Endothelial cell (in vitro differentiated cells): ENCODE results near the gene FAM151B. TPM values are rescaled to one million over a fixed set of nuclear protein-coding genes. Genes with fewer than 3 reads are reported as not detected.

Source experiments
- DNase-seq: peaks from one replicate; pipeline ENCODE4 v3.0.0; 2021; ENCODE audit warnings: low spot score
- H3K27ac Mint-ChIP-seq: one replicate; pipeline ENCODE4 v1.8.0; 2021; ENCODE audit warnings: mixed read lengths, inconsistent platforms; ENCODE audit not compliant: unreplicated experiment
- H3K27me3 Mint-ChIP-seq: one replicate; pipeline ENCODE4 v1.8.0; 2021; ENCODE audit warnings: mild to moderate bottlenecking, moderate library complexity, mixed read lengths, inconsistent platforms; ENCODE audit not compliant: unreplicated experiment
- H3K36me3 Mint-ChIP-seq: one replicate; pipeline ENCODE4 v1.8.0; 2021; ENCODE audit warnings: mild to moderate bottlenecking, low read depth, mixed read lengths, inconsistent platforms; ENCODE audit not compliant: unreplicated experiment
- H3K4me1 Mint-ChIP-seq: one replicate; pipeline ENCODE4 v1.8.0; 2021; ENCODE audit warnings: mild to moderate bottlenecking, mixed read lengths, inconsistent platforms; ENCODE audit not compliant: unreplicated experiment
- H3K4me3 Mint-ChIP-seq: one replicate; pipeline ENCODE4 v1.8.0; 2021; ENCODE audit warnings: mild to moderate bottlenecking, mixed read lengths, inconsistent platforms; ENCODE audit not compliant: unreplicated experiment
- H3K9me3 Mint-ChIP-seq: one replicate; pipeline ENCODE4 v1.8.0; 2021; ENCODE audit warnings: mixed read lengths, inconsistent platforms; ENCODE audit not compliant: unreplicated experiment
- total RNA-seq: library from RNA; stranded (reverse); fragmentation: NEBNext Ultra II Directional; extraction: Animal tissue kit (Norgen Biotek cat#: 25700); gene quantifications from one replicate; pipeline ENCODE4 v1.2.1, GENCODE V29; 2021; ENCODE audit not compliant: unreplicated experiment
- TF ChIP-seq, protein P1 (sequence below): fragments of 200-600 bp; sonication (generic); IDR thresholded peaks from one replicate; pipeline ENCODE4 v1.5.0; 2021; ENCODE audit warnings: antibody characterized with exemption; ENCODE audit not compliant: unreplicated experiment

The FAM151B gene
- total RNA-seq, 1 donor from 2014 or later = 2.1 TPM

- no peak overlapping the region for H3K4me3 Mint-ChIP-seq
- H3K27ac Mint-ChIP-seq = no peak overlapping the region
- H3K9me3 Mint-ChIP-seq = no peaks in the 10 kb centered on the region
- H3K36me3 Mint-ChIP-seq = no peaks in the 10 kb centered on the region
- TF ChIP-seq, protein P1, sequence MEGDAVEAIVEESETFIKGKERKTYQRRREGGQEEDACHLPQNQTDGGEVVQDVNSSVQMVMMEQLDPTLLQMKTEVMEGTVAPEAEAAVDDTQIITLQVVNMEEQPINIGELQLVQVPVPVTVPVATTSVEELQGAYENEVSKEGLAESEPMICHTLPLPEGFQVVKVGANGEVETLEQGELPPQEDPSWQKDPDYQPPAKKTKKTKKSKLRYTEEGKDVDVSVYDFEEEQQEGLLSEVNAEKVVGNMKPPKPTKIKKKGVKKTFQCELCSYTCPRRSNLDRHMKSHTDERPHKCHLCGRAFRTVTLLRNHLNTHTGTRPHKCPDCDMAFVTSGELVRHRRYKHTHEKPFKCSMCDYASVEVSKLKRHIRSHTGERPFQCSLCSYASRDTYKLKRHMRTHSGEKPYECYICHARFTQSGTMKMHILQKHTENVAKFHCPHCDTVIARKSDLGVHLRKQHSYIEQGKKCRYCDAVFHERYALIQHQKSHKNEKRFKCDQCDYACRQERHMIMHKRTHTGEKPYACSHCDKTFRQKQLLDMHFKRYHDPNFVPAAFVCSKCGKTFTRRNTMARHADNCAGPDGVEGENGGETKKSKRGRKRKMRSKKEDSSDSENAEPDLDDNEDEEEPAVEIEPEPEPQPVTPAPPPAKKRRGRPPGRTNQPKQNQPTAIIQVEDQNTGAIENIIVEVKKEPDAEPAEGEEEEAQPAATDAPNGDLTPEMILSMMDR = no peak
- DNase-seq = no peak
- H3K4me1 Mint-ChIP-seq = no peaks in the 10 kb centered on the region
- H3K27me3 Mint-ChIP-seq = peaks cover 3% of the 10 kb centered on the region
Observed at GRCh38 chr5:80584770-80585169, 96.9 kb downstream of the FAM151B start.

DNA sequence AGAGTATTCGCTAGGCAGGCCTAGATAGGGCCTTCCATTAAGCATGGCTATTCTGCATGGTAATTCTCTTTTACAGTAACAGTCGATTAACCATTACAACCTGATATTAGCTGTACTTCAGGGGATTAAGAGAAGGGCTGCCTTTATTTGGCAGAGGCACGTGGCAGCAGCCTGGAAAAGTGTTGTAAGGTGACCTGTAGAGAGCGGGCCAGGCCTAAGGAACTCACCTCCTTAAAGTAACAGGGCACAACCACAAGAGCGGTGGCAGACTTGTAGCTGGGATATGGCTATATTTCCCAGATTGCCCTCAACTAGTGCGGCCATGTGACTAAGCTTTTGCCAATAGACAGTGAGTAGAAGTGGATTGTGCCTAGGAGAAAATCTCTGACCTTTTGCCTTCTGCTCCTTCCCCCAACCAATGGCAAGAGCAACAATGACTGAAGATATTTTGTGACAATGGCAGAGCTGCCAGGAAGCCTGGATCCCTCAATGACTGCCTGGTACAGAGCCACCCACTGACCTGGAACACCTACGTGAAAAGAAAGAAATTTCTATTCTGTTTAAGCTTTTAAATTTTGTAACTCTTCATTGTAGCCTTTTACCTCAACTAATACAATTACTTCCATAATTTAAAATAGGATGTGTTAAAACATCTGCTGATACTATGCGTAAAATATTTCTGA lies 101.1 kb downstream of the FAM151B start:
- peaks cover 8% of the 10 kb centered on the region for H3K4me1 Mint-ChIP-seq
- peaks cover 3% of the 10 kb centered on the region for H3K27me3 Mint-ChIP-seq
- TF ChIP-seq, protein P1 = no peak
- no peak for DNase-seq
- no peak overlapping the region for H3K27ac Mint-ChIP-seq
- H3K36me3 Mint-ChIP-seq = no peaks in the 10 kb centered on the region
- H3K4me3 Mint-ChIP-seq = no peak overlapping the region
- no peaks in the 10 kb centered on the region for H3K9me3 Mint-ChIP-seq

DNA sequence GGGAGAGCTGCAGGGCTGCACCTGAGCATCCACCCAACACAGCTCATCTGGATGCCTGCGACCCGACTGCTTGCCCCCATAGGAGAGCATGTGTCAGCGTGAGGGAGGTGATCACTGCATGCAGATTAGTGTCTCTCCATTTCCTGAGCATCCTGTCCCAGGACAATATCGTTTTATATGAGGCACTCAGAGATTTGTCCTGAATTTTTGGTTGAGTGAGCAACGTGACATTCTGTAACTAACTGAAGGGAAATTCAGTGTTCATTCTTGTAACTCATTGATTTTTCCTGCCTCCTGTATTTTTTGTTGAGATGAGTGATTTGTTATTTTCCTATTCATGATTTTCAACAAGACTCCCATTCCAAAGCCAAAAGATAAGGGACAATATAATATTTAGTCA lies 102.9 kb downstream of the FAM151B start:
- Mint-ChIP-seq H3K27ac (no peak overlapping the region), H3K36me3 (no peaks in the 10 kb centered on the region), H3K4me3 (no peak overlapping the region), H3K27me3 (peaks cover 2% of the 10 kb centered on the region), H3K4me1 (peaks cover 8% of the 10 kb centered on the region), H3K9me3 (no peaks in the 10 kb centered on the region)
- DNase-seq = no peak
- TF ChIP-seq, protein P1 = no peak

GRCh38 chr5:80591352-80591751 lies 103.5 kb downstream of the FAM151B start:
- peaks cover 8% of the 10 kb centered on the region for H3K4me1 Mint-ChIP-seq
- H3K27me3 Mint-ChIP-seq = peaks cover 3% of the 10 kb centered on the region
- H3K9me3 Mint-ChIP-seq = no peaks in the 10 kb centered on the region
- TF ChIP-seq, protein P1 = no peak
- H3K4me3 Mint-ChIP-seq = no peak overlapping the region
- peak overlapping the region; percentile 44 for H3K27ac Mint-ChIP-seq
- no peaks in the 10 kb centered on the region for H3K36me3 Mint-ChIP-seq
- DNase-seq = no peak

GRCh38 chr5:80592105-80592504 lies 104.2 kb downstream of the FAM151B start:
- Mint-ChIP-seq H3K27ac (peak overlapping the region; percentile 82), H3K4me1 (peaks cover 8% of the 10 kb centered on the region), H3K9me3 (no peaks in the 10 kb centered on the region), H3K36me3 (no peaks in the 10 kb centered on the region), H3K27me3 (peaks cover 3% of the 10 kb centered on the region), H3K4me3 (no peak overlapping the region)
- no peak for DNase-seq
- TF ChIP-seq, protein P1 = no peak
